Heart left ventricle (tissue), 16 donors: ENCODE results near the gene SLC25A28. TPM values are rescaled to one million over a fixed set of nuclear protein-coding genes. Genes with fewer than 3 reads are reported as not detected.

Experiments
- ATAC-seq, 4 donors: fragments of 200-7000 bp; cut with Tn5 transposase; one replicate each; pipeline ENCODE4 v1.9.1; 2020 to 2022; ENCODE audit warnings: moderate library complexity in 4 of 4, mild to moderate bottlenecking in 3 of 4, moderate number of reproducible peaks in 1 of 4
- DNase-seq, 5 donors: peaks; one replicate each; pipeline ENCODE4 v3.0.0-alpha.2; 2020
- H3K27ac ChIP-seq, 12 donors: fragments of 200-600 bp; sonication (generic) in 4 of 12; one replicate each; pipeline versions ENCODE4 v1.5.0 to v1.8.0; 2016 to 2022; ENCODE audit warnings: mild to moderate bottlenecking in 2 of 12
- H3K27me3 ChIP-seq, 9 donors: fragments of 200-600 bp; sonication (generic) in 2 of 9; one replicate each; pipeline versions ENCODE4 v1.5.1 to v1.8.0; 2016 to 2022; ENCODE audit warnings: mild to moderate bottlenecking in 3 of 9
- H3K36me3 ChIP-seq, 9 donors: fragments of 200-600 bp; sonication (generic) in 2 of 9; one replicate each; pipeline versions ENCODE4 v1.5.0 to v1.8.0; 2018 to 2022; ENCODE audit warnings: mild to moderate bottlenecking in 2 of 9
- H3K4me1 ChIP-seq, 12 donors: fragments of 200-600 bp; sonication (generic) in 4 of 12; one replicate each; pipeline versions ENCODE4 v1.5.0 to v1.8.0; 2016 to 2022; ENCODE audit warnings: mild to moderate bottlenecking in 3 of 12
- H3K4me3 ChIP-seq, 12 donors: fragments of 200-600 bp; sonication (generic) in 4 of 12; one replicate each; pipeline versions ENCODE4 v1.5.0 to v1.8.0; 2017 to 2022; ENCODE audit warnings: mild to moderate bottlenecking in 9 of 12, moderate library complexity in 4 of 12
- H3K9me3 ChIP-seq, 12 donors: fragments of 200-600 bp; sonication (generic) in 4 of 12; one replicate each; pipeline versions ENCODE4 v1.5.0 to v1.8.0; 2016 to 2022; ENCODE audit warnings: mild to moderate bottlenecking in 1 of 12
- CTCF ChIP-seq, 12 donors: fragments of 200-600 bp; sonication (generic) in 4 of 12; IDR thresholded peaks; one replicate each; pipeline versions ENCODE4 v1.5.0 to v1.8.0; 2018 to 2022; ENCODE audit warnings: antibody characterized with exemption in 12 of 12, mild to moderate bottlenecking in 5 of 12
- POLR2A ChIP-seq, 2 donors: fragments of 450-650 bp; IDR thresholded peaks; one replicate each; pipeline ENCODE4 v1.6.1; 2017; ENCODE audit warnings: antibody characterized with exemption in 2 of 2, mild to moderate bottlenecking in 2 of 2, moderate library complexity in 2 of 2
- WGBS, 4 donors: extraction: QIAGEN DNeasy Blood & Tissue Kit in 2 of 4; methylation state at CpG; one replicate each; pipeline versions ENCODE4 v1.1.5 to v1.1.7; 2013 to 2018; 5-methylcytosine and 5-hydroxymethylcytosine counted together
- intact Hi-C, 10 donors: fragments of 100-400 bp; cut with DNase I; formaldehyde crosslinking; loops; one replicate each; pipeline versions ENCODE4 v1.11.1 to v1.14.2; 2022
- polyA plus RNA-seq, 2 donors: library from polyadenylated mRNA; stranded (reverse); fragments of 200-250 nt; gene quantifications; one replicate each; pipeline ENCODE4 v1.2.3, GENCODE V29; 2013
- total RNA-seq, 9 donors: library from RNA; depleted of rRNA in 2 of 9; stranded (reverse); fragments of >200 nt in 2 of 9; fragmentation: NEBNext Ultra II Directional in 3 of 9; extraction: Animal tissue kit (Norgen Biotek cat#: 25700) in 3 of 9; gene quantifications; one replicate each; pipeline versions ENCODE4 v1.1.0 to v1.2.4, GENCODE V29; 2016 to 2023
- donor health status: ischemic (EF 13 %, LVEDD 7.1; RV severe dilation, severe dysfunction).
- donor health status: healthy with polysubstance abuse.
- donor health status: DM: no; HTN: yes; CAD: no.
- donor health status: DM: no; HTN: no; CAD: no.
- donor health status: ischemic (EF 25% LVEDD 6.9; RV normal size, moderate dysfunction).
- donor health status: ischemic (EF 25% LVEDD 5.7; RV mildly dilated, moderate dysfunction).
- donor health status: healthy.
- donor health status: DM: yes; HTN: yes; CAD: no.
- donor health status: ischemic (EF 35%, LVEDD 5.7; RV mildly dilated, moderate dysfunction).
- donor health status: nonischemic (EF 11% LVEDD 7.7; RV severe dilation, severe dysfunction).
- donor health status: DM: yes; HTN: yes; CAD: no.
- donor health status: PGD.
- donor health status: ischemic (EF 29% LVEDD 5.4; RV normal size, mild dysfunction).
- donor health status: nonischemic (EF 23%, LVEDD 6.1; RV moderate dilation, normal function).

SLC25A28 gene
- total and polyA plus RNA-seq, 11 donors, result 15.3 to 56.3 (median 34.7) TPM

DNA sequence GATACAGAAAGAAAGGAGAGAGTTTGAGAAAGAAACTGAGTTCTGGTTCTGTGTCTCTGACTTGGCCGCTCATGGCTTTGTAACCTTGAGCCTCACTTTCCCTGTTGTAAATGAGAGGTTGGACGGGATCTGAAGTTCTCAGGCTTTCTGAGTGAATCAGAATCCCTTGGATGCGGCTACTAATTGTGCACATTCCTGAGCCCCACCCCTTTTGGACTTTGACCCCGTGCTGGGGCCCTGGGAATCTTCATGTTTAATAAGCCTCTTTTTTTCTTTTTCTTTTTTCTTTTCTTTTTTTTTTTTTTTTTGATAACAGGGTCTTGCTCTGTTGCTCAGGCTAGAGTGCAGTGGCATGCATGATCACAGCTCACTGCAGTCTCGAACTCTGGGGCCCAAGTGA lies 26.9 kb downstream of the SLC25A28 start:
- H3K27ac ChIP-seq, result no peak overlapping the region

DNA sequence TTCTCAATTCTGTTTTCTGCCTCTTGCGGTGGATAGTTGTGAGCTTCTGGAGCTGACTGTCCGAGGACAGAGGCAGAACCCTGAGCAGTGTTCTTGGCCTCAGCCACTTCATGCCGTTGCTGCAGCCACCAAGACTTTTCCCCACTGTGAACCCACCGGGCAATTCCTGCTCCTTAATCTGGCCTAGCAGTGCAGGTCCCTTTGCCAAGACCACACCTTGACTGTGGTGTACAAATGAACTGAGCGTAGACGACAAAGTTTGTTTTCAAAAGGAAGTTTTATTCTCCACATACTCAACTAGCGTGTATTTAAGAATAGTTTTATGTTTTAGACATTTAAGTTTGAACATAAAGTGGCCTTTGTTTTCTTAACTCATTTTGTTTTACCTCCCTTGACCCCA lies 29.4 kb downstream of the SLC25A28 start:
- 81 to 86% (median 83%) methylated on average over 7 of the region's 7 CpGs for WGBS, 4 donors
- H3K27ac ChIP-seq, result no peak overlapping the region
- TF ChIP-seq CTCF (IDR thresholded peaks at IDR 0.05) (no peak), POLR2A (IDR thresholded peaks at IDR 0.05) (no peak)
- no peaks in the 10 kb centered on the region for H3K27me3 ChIP-seq
- intact Hi-C loops, result no loop called here
- no peaks in the 10 kb centered on the region for H3K4me1 ChIP-seq
- H3K36me3 ChIP-seq, result no peaks in the 10 kb centered on the region
- H3K9me3 ChIP-seq, result no peaks in the 10 kb centered on the region
- DNase-seq (no peak), ATAC-seq (no peak)
- H3K4me3 ChIP-seq, result no peak overlapping the region

More for the DNA sequence above, 26.9 kb downstream of the SLC25A28 start:
- TF ChIP-seq CTCF (IDR thresholded peaks at IDR 0.05) (no peak), POLR2A (IDR thresholded peaks at IDR 0.05) (no peak)
- ATAC-seq (no peak), DNase-seq (no peak)
- no peaks in the 10 kb centered on the region for H3K27me3 ChIP-seq
- no peaks in the 10 kb centered on the region for H3K36me3 ChIP-seq
- intact Hi-C loops, result no loop called here
- no peak overlapping the region for H3K4me3 ChIP-seq
- 64 to 72% (median 67%) methylated on average over 5 of the region's 5 CpGs for WGBS, 4 donors
- H3K9me3 ChIP-seq, result no peaks in the 10 kb centered on the region
- H3K4me1 ChIP-seq, result no peaks in the 10 kb centered on the region

DNA sequence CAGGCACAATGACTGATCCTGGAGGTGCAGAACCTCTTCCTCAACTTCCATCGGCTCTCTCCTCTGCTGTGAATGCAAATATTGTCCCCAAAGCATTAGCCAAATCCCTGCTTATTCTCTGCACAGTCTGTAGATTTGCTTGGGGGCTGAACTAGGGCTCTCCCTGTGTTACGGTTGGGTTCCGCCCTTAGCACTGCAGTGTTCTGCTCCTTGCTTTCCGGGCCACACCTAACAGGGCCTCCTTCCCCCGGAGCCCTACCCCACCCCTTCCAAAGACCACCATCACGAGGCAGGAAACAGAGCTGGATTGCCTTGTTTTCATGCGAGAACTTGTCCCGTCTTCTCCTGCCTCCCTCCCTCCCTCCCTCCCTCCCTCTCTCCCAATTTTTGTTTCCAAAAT lies 36.6 kb downstream of the SLC25A28 start:
- WGBS, 4 donors, result 50 to 60% (median 53%) methylated on average over 8 of the region's 8 CpGs
- ATAC-seq (no peak), DNase-seq (no peak)
- Histone ChIP-seq H3K4me1 (no peaks in the 10 kb centered on the region), H3K27me3 (peaks cover 0 to 17% (median 0%) of the 10 kb centered on the region in 9 donors), H3K36me3 (no peaks in the 10 kb centered on the region), H3K4me3 (no peak overlapping the region), H3K9me3 (no peaks in the 10 kb centered on the region), H3K27ac (no peak overlapping the region)
- no peak for TF ChIP-seq POLR2A (IDR thresholded peaks at IDR 0.05)
- TF ChIP-seq CTCF (IDR thresholded peaks at IDR 0.05), result no peak
- intact Hi-C loops, result no loop called here

DNA sequence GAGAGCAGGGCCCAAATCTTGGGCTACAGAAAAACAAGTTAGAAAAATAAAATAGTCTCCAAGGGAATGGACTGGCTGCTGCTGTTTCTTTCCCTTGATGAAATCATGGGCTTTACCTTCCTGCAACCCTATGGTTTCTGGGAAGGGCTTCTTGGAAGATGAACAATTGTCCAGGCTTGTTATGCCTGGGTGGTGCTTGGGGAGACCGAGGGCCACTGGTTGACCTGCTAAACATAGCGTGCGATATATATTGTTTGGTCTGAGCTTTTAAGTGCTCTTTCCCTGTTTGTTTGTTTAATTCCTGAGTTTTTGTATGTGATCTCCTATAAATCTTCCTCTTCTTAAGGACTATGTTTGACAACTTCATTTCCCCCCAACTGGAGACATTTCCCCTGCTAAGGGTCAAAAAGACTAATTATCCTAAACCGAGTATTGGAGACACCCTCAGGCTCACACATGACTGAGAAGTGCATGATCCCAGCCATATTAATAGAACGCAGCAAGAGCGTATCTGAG lies 37.9 kb downstream of the SLC25A28 start:
- Histone ChIP-seq H3K27ac (no peak overlapping the region), H3K27me3 (peaks cover 0 to 22% (median 0%) of the 10 kb centered on the region in 9 donors), H3K36me3 (no peaks in the 10 kb centered on the region), H3K4me1 (no peaks in the 10 kb centered on the region), H3K9me3 (no peaks in the 10 kb centered on the region), H3K4me3 (no peak overlapping the region)
- 78 to 84% (median 80%) methylated on average over 6 of the region's 6 CpGs for WGBS, 4 donors
- TF ChIP-seq POLR2A (IDR thresholded peaks at IDR 0.05) (no peak), CTCF (IDR thresholded peaks at IDR 0.05) (no peak)
- DNase-seq (no peak), ATAC-seq (no peak)
- intact Hi-C loops, result no loop called here
